OCI-LY1 (cell line): ENCODE results near the gene AMPD3.

Source experiments
- H2AFZ ChIP-seq: fragments of 200-600 bp; sonication (generic), shearing (Covaris generic); 2 replicates; pipeline ENCODE4 v1.6.0; 2014; ENCODE audit warnings: antibody characterized with exemption, mild to moderate bottlenecking, low read length
- H3F3A ChIP-seq: fragments of 200-600 bp; sonication (generic), shearing (Covaris generic); 2 replicates; pipeline ENCODE4 v1.6.0; 2014; ENCODE audit warnings: mild to moderate bottlenecking, antibody characterized with exemption, low read length, moderate library complexity; ENCODE audit not compliant: insufficient read depth
- H3K27ac ChIP-seq: fragments of 200-600 bp; sonication (generic); 2 replicates; pipeline ENCODE4 v1.5.1; 2014; ENCODE audit warnings: low read length, mixed run types, mild to moderate bottlenecking, low read depth; ENCODE audit not compliant: poor library complexity, severe bottlenecking
- H3K27me3 ChIP-seq: fragments of 200-600 bp; sonication (generic); 2 replicates; pipeline ENCODE4 v1.6.0; 2014; ENCODE audit warnings: antibody characterized with exemption, mild to moderate bottlenecking, low read length, moderate library complexity; ENCODE audit not compliant: insufficient read depth
- H3K36me3 ChIP-seq: fragments of 200-600 bp; sonication (generic); 2 replicates; pipeline ENCODE4 v1.6.1; 2014; ENCODE audit warnings: mild to moderate bottlenecking, antibody characterized with exemption, low read length, moderate library complexity, mixed read lengths; ENCODE audit not compliant: insufficient read depth
- H3K4me1 ChIP-seq: fragments of 200-600 bp; sonication (generic); 2 replicates; pipeline ENCODE4 v1.5.1; 2014; ENCODE audit warnings: mild to moderate bottlenecking, low read length, moderate library complexity; ENCODE audit not compliant: insufficient read depth, severe bottlenecking
- H3K4me2 ChIP-seq: fragments of 200-600 bp; sonication (generic), shearing (Covaris generic); 2 replicates; pipeline ENCODE4 v1.6.1; 2014; ENCODE audit warnings: low read length
- H3K4me3 ChIP-seq: fragments of 200-600 bp; sonication (generic); 2 replicates; pipeline ENCODE4 v1.5.1; 2014; ENCODE audit warnings: low read length, low read depth, mild to moderate bottlenecking, mixed read lengths; ENCODE audit not compliant: poor library complexity, severe bottlenecking
- H3K79me2 ChIP-seq: fragments of 200-600 bp; shearing (Covaris generic); 2 replicates; pipeline ENCODE4 v1.6.1; 2016; ENCODE audit warnings: mixed run types, low read length, mixed read lengths; ENCODE audit not compliant: insufficient read depth
- H3K9ac ChIP-seq: fragments of 200-600 bp; sonication (generic), shearing (Covaris generic); 2 replicates; pipeline ENCODE4 v1.6.1; 2014; ENCODE audit warnings: mild to moderate bottlenecking, low read length, mixed read lengths
- H3K9me2 ChIP-seq: fragments of 200-600 bp; sonication (generic), shearing (Covaris generic); 2 replicates; pipeline ENCODE4 v1.6.1; 2014; ENCODE audit warnings: low read depth, mild to moderate bottlenecking, low read length, mixed read lengths
- H3K9me3 ChIP-seq: fragments of 200-600 bp; shearing (Covaris generic); 2 replicates; pipeline ENCODE4 v1.6.1; 2014; ENCODE audit warnings: low read length, mixed read lengths
- H4K20me1 ChIP-seq: fragments of 200-600 bp; sonication (generic), shearing (Covaris generic); 2 replicates; pipeline ENCODE4 v1.6.0; 2016; ENCODE audit warnings: mild to moderate bottlenecking, low read length; ENCODE audit not compliant: insufficient read depth
- CTCF ChIP-seq: fragments of 200-600 bp; sonication (generic), shearing (Covaris generic); IDR thresholded peaks from 2 replicates; pipeline ENCODE4 v1.5.1; 2017; ENCODE audit warnings: mild to moderate bottlenecking, antibody characterized with exemption, low read length, moderate library complexity, mixed read lengths
- EZH2 ChIP-seq: fragments of 200-600 bp; sonication (generic), shearing (Covaris generic); IDR thresholded peaks from 2 replicates; pipeline ENCODE4 v1.8.0; 2017; ENCODE audit warnings: borderline replicate concordance, mixed run types, mild to moderate bottlenecking, antibody characterized with exemption, low read length, moderate library complexity, mixed read lengths

Gene AMPD3

GRCh38 chr11:10551845-10552352 is 96.8 kb downstream of the AMPD3 start:
- Histone ChIP-seq H3K9ac (no peak overlapping the region), H3K9me2 (no peaks in the 10 kb centered on the region), H3K36me3 (no peaks in the 10 kb centered on the region), H4K20me1 (no peaks in the 10 kb centered on the region), H3K4me3 (no peak overlapping the region), H3K4me1 (no peaks in the 10 kb centered on the region), H2AFZ (no peak overlapping the region), H3K27ac (no peak overlapping the region), H3K79me2 (no peaks in the 10 kb centered on the region), H3K27me3 (no peaks in the 10 kb centered on the region), H3K9me3 (no peaks in the 10 kb centered on the region), H3F3A (no peaks in the 10 kb centered on the region), H3K4me2 (no peak overlapping the region)
- no peak for TF ChIP-seq CTCF
- TF ChIP-seq EZH2 = no peak

GRCh38 chr11:10556590-10556989 is 101.5 kb downstream of the AMPD3 start:
- Histone ChIP-seq H3K9me2 (no peaks in the 10 kb centered on the region), H3K79me2 (no peaks in the 10 kb centered on the region), H3F3A (no peaks in the 10 kb centered on the region), H3K9me3 (no peaks in the 10 kb centered on the region), H3K9ac (no peak overlapping the region), H3K4me3 (no peak overlapping the region), H3K27ac (no peak overlapping the region), H4K20me1 (no peaks in the 10 kb centered on the region), H3K4me1 (no peaks in the 10 kb centered on the region), H3K27me3 (no peaks in the 10 kb centered on the region), H2AFZ (no peak overlapping the region), H3K36me3 (no peaks in the 10 kb centered on the region), H3K4me2 (no peak overlapping the region)
- TF ChIP-seq EZH2 (no peak), CTCF (no peak)
